GM10266 (cell line): ENCODE results near the gene GAK.

Experiments
- DNase-seq: peaks from one replicate; pipeline ENCODE4 v3.0.0; 2012; ENCODE audit errors: extremely low spot score
- CTCF ChIP-seq: IDR thresholded peaks from 2 replicates; pipeline ENCODE4 v1.5.1; 2012; ENCODE audit warnings: mild to moderate bottlenecking, low read depth; ENCODE audit not compliant: control insufficient read depth, insufficient read depth; ENCODE audit errors: missing control alignments

GAK gene

GRCh38 chr4:860561-860960 is 71.6 kb downstream of the GAK start:
- TF ChIP-seq CTCF, result no peak
- DNase-seq, result no peak

GRCh38 chr4:859496-859895 is 72.6 kb downstream of the GAK start:
- no peak for TF ChIP-seq CTCF

GRCh38 chr4:858831-859451 is 73.2 kb downstream of the GAK start:
- no peak for DNase-seq
- no peak for TF ChIP-seq CTCF

More at GRCh38 chr4:859496-859895, 72.6 kb downstream of the GAK start:
- DNase-seq, result no peak

GRCh38 chr4:858041-858481 is 74.1 kb downstream of the GAK start:
- TF ChIP-seq CTCF, result no peak
- no peak for DNase-seq

GRCh38 chr4:857461-857860 is 74.7 kb downstream of the GAK start:
- DNase-seq, result no peak
- no peak for TF ChIP-seq CTCF

- no peak for DNase-seq
- no peak for TF ChIP-seq CTCF
These were observed 75.8 kb downstream of the GAK start for GRCh38 chr4:856225-856901.

GRCh38 chr4:855880-856224 is 76.3 kb downstream of the GAK start:
- TF ChIP-seq CTCF, result no peak
- DNase-seq, result no peak
